ENCODE measurements around the gene ELMOD1.

DNA sequence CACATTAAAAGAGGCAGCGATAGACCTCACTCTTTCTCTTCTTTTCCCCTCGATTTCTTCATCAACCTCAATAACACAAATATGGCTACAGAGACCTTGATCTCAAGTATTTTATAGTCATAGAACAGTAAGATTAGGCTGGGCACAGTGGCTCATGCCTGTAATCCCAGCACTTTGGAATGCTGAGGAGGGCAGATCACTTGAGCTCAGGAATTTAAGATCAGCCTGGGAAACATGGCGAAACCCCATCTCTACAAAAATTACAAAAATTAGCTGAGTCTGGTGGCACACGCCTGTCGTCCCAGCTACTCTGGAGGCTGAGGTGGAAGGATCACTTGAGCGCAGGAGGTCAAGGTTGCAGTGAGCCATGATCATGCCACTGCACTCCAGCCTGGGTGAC is 106.3 kb downstream of the ELMOD1 start:
- TF ChIP-seq, protein P1, sequence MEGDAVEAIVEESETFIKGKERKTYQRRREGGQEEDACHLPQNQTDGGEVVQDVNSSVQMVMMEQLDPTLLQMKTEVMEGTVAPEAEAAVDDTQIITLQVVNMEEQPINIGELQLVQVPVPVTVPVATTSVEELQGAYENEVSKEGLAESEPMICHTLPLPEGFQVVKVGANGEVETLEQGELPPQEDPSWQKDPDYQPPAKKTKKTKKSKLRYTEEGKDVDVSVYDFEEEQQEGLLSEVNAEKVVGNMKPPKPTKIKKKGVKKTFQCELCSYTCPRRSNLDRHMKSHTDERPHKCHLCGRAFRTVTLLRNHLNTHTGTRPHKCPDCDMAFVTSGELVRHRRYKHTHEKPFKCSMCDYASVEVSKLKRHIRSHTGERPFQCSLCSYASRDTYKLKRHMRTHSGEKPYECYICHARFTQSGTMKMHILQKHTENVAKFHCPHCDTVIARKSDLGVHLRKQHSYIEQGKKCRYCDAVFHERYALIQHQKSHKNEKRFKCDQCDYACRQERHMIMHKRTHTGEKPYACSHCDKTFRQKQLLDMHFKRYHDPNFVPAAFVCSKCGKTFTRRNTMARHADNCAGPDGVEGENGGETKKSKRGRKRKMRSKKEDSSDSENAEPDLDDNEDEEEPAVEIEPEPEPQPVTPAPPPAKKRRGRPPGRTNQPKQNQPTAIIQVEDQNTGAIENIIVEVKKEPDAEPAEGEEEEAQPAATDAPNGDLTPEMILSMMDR (conservative IDR thresholded peaks at IDR 0.05; ENCODE audit: low read length): no peak
- TF ChIP-seq EZH2phosphoT487 (IDR thresholded peaks at IDR 0.05; ENCODE audit: borderline replicate concordance, low read depth, low read length): no peak

Measured in OCI-LY7 (cell line).